Activated T-cell treated with anti-CD3 and anti-CD28 coated beads for 48 hours (primary cell): ENCODE measurements around the gene C3orf52.

Experiments
- DNase-seq: peaks from one replicate; pipeline ENCODE4 v3.0.0-alpha.2; 2020; ENCODE audit warnings: low read depth

The C3orf52 gene

DNA sequence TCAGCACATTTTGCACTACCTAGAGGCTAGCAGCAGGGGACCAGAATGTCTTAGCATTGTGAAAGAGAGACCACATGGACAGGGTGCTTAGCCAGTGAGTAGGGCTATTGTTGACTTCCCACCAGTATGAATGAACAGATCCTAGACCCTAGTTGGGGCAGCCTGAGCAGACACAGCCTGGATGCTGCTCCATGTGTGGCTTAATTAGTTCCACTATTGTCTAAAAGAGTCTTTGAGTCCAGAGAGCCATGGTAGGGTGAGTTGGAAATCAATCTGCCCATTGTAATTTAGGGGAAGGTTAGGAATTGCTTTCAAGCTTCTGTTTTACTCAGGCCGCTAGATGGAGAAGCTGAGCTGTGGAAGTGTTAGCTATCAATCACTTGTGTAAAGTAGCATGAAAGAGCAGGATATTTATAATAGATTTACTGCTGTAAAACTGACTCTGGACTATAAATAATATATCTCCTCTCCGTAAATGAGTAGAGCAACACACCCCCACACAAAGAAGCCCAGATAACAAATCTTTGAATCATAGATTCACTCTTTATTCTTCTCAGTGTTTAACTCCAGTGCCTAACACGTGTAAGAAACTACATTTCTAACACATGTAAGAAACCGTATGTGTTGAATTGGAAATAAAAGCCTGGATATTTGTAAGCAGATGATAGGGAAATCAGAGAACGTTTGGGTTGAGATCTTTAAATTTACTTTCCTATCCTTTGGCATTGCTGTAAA is 50.9 kb downstream of the C3orf52 start:
- no peak for DNase-seq

DNA sequence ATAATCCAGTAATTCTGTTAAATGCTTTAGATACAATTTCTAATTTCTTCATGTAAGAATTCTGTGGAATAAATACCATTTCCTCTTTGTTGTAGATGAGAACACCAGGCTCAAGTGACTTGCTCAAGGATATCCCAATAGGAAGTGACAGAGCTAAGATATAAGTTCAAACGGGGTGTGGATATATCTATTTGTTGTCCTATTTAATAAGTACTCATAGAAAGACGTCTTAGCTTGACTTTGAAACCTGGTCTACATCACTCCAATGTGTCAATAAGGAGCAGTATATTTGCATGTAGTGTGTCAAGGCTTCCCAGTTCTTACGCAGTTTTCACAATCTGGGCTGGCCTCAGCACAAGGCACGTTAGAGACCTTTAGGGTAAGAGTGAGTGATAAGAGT is 51.6 kb downstream of the C3orf52 start:
- DNase-seq = no peak

DNA sequence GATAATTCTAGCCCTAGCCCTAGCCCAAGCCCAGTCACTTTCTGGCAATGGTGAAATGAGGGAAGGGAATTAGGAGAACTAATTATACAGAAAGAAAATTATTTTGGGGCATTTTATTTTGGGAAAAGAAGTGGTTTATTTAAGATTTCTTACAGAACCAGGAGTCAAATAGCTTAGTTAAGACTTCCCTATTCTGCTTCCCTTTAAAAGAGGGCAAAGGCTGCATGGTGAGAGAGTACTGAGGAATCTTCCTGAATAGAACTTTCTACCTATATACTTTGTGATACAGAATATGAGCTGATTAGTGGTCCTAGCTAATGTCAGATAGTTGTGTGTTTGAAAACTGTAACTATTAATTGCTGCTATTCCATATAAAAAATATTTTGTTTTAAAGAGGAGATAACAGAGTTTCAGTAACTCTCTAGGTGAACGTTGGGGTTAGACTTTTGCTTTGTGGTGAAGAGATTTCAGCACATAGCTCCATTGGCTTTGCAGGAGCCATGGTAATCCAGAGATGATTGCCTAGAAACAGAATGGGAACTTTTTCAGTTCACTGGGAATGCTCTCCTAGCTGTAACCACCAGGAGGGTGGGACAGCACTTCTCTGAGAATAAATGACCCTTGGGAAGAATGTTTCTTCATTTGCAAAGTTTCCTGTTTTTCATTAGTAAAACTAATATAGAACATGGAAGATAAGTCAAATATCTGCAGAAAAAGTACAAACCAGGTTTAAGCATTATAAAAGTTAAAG is 52.2 kb downstream of the C3orf52 start:
- no peak for DNase-seq

DNA sequence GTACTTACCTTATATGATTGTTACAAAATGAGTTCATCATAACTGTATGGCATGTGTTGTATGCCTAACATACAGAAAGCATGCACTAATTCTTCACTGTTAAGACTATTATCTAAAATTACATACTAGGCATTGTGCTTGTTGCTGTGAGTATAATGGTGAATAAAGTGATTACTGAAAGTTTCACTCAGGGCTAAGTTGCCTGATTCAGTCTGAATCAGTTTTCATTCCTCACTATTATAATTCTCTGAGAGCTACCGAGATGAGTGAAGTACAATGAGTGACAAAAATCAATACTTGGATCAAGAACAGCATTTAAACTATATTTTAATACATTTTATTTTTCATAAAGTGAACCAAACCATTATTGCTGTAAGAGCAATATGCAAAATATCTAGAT is 54.4 kb downstream of the C3orf52 start:
- no peak for DNase-seq

DNA sequence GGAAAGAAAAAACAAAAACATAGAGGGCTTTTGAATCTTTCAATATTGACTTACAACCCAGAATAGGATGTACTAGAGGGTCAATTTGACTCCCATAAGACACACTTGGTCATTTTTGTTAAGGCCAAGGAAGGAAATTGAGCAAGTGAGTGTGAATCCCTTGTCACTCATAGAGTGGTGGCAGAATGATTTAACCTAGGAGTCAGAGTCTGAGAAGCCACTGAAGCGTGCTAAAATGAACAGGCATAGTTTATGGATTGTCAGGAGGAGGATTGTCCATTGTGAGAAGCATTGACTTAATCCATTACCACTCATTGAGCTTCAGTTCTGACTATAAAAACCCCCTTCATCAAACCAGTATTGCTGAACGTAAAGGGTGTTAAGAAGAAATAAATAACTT is 55.1 kb downstream of the C3orf52 start:
- DNase-seq = no peak

DNA sequence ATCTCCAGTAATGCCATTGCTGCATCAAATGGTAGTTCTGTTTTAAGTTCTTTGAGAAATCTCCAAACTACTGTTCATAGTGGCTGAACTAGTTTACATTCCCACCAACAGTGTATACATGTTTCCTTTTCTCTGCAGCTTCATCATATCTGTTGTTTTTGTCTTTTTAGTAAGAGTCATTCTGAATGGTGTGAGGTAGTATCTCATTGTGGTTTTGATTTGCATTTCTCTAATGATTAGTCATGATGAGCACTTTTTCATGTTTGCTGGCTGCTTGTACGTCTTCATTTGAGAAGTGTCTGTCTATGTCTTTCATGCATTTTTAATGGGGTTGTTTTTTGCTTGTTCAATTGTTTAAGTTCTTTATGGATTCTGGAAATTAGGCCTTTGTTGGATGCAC is 57.1 kb downstream of the C3orf52 start:
- DNase-seq = no peak

DNA sequence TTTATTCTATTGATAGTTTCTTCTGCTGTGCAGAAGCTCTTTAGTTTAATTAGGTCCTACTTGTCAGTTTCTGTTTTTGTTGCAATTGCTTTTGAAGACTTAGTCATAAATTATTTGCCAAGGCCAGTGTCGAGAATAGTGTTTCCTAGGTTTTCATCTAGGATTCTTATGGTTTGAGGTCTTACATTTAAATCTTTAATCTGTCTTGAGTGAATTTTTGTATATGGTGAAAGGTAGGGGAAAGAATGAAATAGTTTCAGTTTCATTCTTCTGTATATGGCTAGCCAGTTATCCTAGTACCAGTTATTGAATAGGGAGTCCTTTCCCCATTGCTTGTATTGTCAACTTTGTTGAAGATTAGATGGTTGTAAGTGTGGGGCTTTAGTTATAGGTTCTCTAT is 57.5 kb downstream of the C3orf52 start:
- no peak for DNase-seq

DNA sequence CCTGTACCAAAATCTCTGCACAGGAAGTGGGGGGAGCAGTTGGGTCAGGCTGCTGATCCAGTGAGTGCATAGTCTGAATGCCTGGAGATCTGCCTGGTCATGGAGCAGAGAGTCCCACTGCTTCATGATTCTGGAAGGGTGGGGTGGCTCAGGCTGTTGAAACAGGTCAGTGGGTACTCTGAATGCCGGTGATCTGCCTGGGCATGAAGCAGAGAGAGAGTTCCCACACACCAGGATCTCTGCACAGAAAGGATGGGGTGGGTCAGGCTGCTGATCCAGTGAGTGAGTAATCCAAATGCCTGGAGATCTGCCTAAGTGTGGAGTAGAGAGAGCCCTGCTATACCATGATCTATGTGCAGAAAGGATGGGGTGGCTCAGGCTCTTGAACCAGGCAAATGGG is 62.9 kb downstream of the C3orf52 start:
- no peak for DNase-seq

DNA sequence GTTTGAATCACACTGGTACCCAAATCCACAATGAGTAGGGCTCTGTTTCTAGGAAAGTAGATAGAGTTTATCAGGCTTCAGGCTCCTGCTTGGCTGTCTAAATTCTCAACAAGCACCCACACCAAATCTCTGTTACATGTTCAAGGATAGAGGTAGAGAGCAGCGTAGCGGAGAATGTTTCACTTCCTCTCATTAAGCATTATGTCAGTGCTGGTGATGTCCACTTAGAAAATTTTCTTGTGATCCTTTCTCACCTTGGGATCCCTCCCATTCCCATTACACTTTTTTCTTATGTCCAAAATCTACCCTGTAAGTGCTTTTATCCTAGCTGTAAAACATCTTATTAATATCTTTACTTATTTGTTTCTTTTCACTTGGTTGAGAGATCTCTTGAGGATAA is 81.6 kb downstream of the C3orf52 start:
- DNase-seq = no peak
